COLO668 (cell line): ENCODE data around the gene CDC42BPB.

Experiments
- DNase-seq: peaks from one replicate; lab custom pipeline; 2025; ENCODE audit not compliant: unreplicated experiment; lab: John Stamatoyannopoulos, UW

CDC42BPB gene

DNA sequence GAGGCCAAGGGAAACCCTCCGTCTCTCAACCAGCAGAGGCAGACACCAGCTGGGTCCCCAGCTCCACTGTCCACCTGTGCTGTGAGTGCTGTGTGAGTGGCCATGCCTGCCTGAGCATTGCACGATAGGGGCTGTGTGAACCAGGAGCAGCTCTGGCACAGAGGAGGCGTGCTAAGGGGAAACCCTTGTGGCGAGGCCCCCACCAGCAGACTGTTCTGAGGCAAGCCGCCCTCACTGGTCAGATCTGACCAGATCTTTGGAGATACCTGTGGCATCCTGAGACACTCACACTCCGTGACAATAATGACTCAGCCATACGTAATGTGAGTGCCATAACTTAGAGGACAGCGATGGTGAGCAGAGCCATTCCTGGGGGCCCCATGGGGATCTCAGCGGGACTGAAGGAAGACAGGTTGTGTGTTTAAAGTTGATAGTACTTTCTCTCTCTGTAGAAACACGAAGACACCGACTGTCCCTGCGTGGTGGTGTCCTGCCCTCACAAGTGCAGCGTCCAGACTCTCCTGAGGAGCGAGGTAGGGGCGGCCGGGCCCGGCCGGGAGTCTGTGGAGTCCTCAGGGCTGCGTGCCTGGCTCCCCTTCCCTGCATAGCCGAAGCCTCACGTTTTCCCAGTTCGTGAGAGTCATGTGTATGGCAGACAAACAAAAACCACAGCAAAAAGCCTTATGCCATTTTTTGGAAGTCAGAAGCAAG, 171.5 kb downstream of the CDC42BPB start:
- DNase-seq = no peak

- DNase-seq = no peak
Measured at GRCh38 chr14:102883554-102883953, 173.8 kb downstream of the CDC42BPB start.

GRCh38 chr14:102883089-102883541, 174.2 kb downstream of the CDC42BPB start:
- no peak for DNase-seq
